Stimulated activated naive CD8-positive, alpha-beta T cell treated with anti-CD3 and anti-CD28 coated beads, Interleukin-15, Interleukin-2, amounts not matched to agents 100 ng/mL and 50 ng/mL, for 24 hours (primary cell): ENCODE data around the gene KCP.

ENCODE experiments used
- H3K27ac Mint-ChIP-seq: one replicate; pipeline ENCODE4 v1.8.0; 2021; ENCODE audit warnings: mild to moderate bottlenecking, mixed read lengths
- H3K27me3 Mint-ChIP-seq: one replicate; pipeline ENCODE4 v1.8.0; 2021; ENCODE audit warnings: mixed read lengths
- H3K36me3 Mint-ChIP-seq: one replicate; pipeline ENCODE4 v1.8.0; 2021; ENCODE audit warnings: low read depth, mixed read lengths
- H3K4me1 Mint-ChIP-seq: one replicate; pipeline ENCODE4 v1.8.0; 2021; ENCODE audit warnings: low read depth, mixed read lengths
- H3K4me3 Mint-ChIP-seq: one replicate; pipeline ENCODE4 v1.8.0; 2021; ENCODE audit warnings: mild to moderate bottlenecking, mixed read lengths
- H3K9me3 Mint-ChIP-seq: one replicate; pipeline ENCODE4 v1.8.0; 2021; ENCODE audit warnings: mixed read lengths

The KCP gene

GRCh38 chr7:128881458-128882125 lies 28.9 kb downstream of the KCP start:
- H3K4me1 Mint-ChIP-seq, result peaks cover 4% of the 10 kb centered on the region
- H3K36me3 Mint-ChIP-seq, result no peaks in the 10 kb centered on the region
- H3K27ac Mint-ChIP-seq, result no peak overlapping the region
- no peak overlapping the region for H3K4me3 Mint-ChIP-seq
- H3K9me3 Mint-ChIP-seq, result no peaks in the 10 kb centered on the region
- peaks cover 4% of the 10 kb centered on the region for H3K27me3 Mint-ChIP-seq

DNA sequence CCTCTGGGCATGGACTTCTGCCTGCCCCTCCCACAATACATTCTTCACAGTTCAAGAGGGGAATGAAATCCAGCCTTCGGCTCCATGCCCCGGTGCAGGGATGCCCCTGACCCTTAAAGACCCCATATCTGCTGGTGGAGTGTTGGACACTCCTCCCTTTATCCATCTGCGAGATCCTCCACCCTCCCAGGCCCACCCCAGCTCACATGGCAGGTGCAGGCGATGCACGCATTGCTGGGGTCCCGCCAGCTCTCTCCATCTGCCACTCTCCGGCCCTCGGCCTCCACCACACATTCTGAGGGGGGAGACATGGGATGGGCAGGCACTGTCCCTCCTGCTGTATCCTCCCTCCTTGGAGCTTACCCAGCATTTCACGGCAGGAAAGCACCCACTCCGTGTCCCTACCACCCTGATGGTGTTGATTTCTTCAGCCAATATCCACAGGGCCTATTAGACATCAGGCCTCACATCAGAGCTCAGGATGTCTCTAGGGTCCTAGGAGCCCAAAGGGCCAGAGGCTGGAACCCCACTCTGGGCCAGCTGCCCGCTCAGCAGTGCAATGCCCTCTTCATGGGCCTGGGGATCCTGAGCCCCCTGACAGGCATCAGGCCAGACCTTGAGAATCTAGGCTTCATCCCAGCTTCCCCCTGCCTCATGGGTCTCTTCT lies 29.6 kb downstream of the KCP start:
- Mint-ChIP-seq H3K36me3 (no peaks in the 10 kb centered on the region), H3K27ac (no peak overlapping the region), H3K4me3 (no peak overlapping the region), H3K27me3 (peaks cover 3% of the 10 kb centered on the region), H3K9me3 (no peaks in the 10 kb centered on the region), H3K4me1 (peaks cover 4% of the 10 kb centered on the region)

- Mint-ChIP-seq H3K4me1 (peaks cover 4% of the 10 kb centered on the region), H3K36me3 (no peaks in the 10 kb centered on the region), H3K4me3 (no peak overlapping the region), H3K27ac (no peak overlapping the region), H3K9me3 (no peaks in the 10 kb centered on the region), H3K27me3 (no peaks in the 10 kb centered on the region)
These were observed 30.4 kb downstream of the KCP start for GRCh38 chr7:128879939-128880746.

DNA sequence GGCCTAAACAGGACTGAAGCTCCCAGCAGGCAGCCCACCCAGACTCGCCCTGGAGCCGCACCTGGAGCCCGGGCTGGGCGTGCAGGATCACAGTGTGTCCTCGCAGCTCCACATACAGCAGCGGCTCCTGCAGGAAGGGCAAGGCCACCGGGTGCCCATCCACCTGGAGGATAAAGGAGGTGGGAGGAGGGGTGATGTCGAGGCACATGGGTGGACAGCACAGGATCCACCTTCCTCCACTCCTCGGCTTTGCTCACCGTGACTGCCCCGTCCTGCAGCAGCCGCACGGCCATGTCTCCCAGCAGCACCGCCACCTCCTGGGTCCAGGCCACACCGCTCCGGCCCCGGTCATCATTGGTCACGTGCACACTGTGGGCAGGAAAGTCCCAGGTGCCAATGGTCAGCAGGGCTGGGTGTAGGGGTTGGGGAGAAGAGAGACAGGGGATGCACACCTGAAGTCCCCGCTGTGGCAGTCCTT lies 31.0 kb downstream of the KCP start:
- H3K36me3 Mint-ChIP-seq, result no peaks in the 10 kb centered on the region
- H3K4me3 Mint-ChIP-seq, result no peak overlapping the region
- no peak overlapping the region for H3K27ac Mint-ChIP-seq
- peaks cover 4% of the 10 kb centered on the region for H3K4me1 Mint-ChIP-seq
- H3K9me3 Mint-ChIP-seq, result no peaks in the 10 kb centered on the region
- H3K27me3 Mint-ChIP-seq, result no peaks in the 10 kb centered on the region

DNA sequence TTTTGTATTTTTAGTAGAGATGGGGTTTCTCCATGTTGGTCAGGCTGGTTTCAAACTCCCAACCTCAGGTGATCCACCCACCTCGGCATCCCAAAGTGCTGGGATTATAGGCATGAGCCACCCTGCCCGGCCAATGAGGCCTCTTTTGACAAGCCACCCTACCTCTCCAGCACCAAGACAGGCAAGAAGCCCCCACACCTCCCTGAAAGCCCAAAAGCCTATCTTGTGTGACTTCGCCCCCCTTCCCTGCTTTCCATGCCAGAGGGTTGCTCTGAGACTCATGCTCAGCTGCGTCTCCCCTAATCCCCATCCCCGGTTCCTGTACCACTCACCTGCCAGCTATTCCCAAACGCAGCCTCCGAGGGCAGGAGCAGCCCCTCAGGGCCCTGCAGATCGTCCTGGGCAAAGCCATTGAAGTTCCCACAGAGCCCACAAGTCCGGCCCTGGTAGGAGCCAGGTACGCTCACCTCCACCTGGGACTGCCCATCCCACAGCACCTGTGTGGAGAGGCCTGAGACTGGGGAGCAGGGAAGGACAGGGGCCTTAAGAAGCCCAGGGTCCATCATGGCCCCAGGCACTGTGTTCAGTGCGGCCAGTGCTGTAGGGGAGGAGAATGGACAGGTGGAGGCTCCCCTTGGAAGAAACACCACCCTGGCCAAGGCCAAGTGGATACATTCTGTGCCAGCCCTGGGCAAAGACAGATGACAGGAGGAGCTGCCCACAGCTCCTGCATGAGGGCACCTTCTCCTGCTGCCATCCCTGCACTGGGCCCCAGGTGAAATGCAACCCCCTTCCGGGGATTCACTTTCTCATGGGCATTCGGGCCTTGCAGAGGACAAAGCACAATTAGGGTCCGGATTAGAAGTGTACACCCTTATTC lies 32.0 kb downstream of the KCP start:
- peaks cover 2% of the 10 kb centered on the region for H3K4me1 Mint-ChIP-seq
- no peak overlapping the region for H3K27ac Mint-ChIP-seq
- no peaks in the 10 kb centered on the region for H3K9me3 Mint-ChIP-seq
- no peaks in the 10 kb centered on the region for H3K27me3 Mint-ChIP-seq
- no peak overlapping the region for H3K4me3 Mint-ChIP-seq
- no peaks in the 10 kb centered on the region for H3K36me3 Mint-ChIP-seq

GRCh38 chr7:128877756-128878120 lies 32.8 kb downstream of the KCP start:
- no peaks in the 10 kb centered on the region for H3K4me1 Mint-ChIP-seq
- no peaks in the 10 kb centered on the region for H3K27me3 Mint-ChIP-seq
- H3K4me3 Mint-ChIP-seq, result no peak overlapping the region
- no peaks in the 10 kb centered on the region for H3K36me3 Mint-ChIP-seq
- H3K9me3 Mint-ChIP-seq, result no peaks in the 10 kb centered on the region
- H3K27ac Mint-ChIP-seq, result no peak overlapping the region

- H3K4me3 Mint-ChIP-seq, result no peak overlapping the region
- no peaks in the 10 kb centered on the region for H3K36me3 Mint-ChIP-seq
- H3K9me3 Mint-ChIP-seq, result no peaks in the 10 kb centered on the region
- H3K4me1 Mint-ChIP-seq, result no peaks in the 10 kb centered on the region
- H3K27me3 Mint-ChIP-seq, result no peaks in the 10 kb centered on the region
- H3K27ac Mint-ChIP-seq, result no peak overlapping the region
These were observed 33.3 kb downstream of the KCP start for GRCh38 chr7:128876978-128877755.

- Mint-ChIP-seq H3K4me1 (no peaks in the 10 kb centered on the region), H3K36me3 (no peaks in the 10 kb centered on the region), H3K4me3 (no peak overlapping the region), H3K27ac (no peak overlapping the region), H3K27me3 (no peaks in the 10 kb centered on the region), H3K9me3 (no peaks in the 10 kb centered on the region)
These were observed 33.9 kb downstream of the KCP start for GRCh38 chr7:128876586-128876977.

GRCh38 chr7:128876127-128876526 lies 34.4 kb downstream of the KCP start:
- Mint-ChIP-seq H3K9me3 (no peaks in the 10 kb centered on the region), H3K27me3 (no peaks in the 10 kb centered on the region), H3K27ac (no peak overlapping the region), H3K4me1 (no peaks in the 10 kb centered on the region), H3K36me3 (no peaks in the 10 kb centered on the region), H3K4me3 (no peak overlapping the region)

DNA sequence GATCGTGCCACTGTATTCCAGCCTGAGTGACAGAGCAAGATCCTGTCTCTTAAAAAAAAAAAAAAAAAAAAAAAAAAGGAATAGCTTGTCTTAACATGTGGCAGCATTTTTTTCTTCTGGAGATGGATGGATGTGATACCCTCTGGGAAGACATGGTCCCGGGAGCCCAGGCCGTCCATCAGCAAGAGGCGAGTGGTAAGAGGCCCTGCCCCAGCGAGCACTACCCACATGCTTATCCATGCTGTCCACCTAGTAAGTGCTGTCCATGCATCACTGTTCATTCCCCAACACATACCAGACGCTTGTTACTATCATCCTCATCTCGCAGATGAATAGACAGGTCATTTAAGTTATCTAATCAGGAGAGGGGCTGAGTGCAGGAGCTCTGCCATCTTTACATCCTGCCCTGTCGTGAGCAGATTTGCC lies 35.0 kb downstream of the KCP start:
- Mint-ChIP-seq H3K9me3 (no peaks in the 10 kb centered on the region), H3K4me1 (peaks cover under 1% of the 10 kb centered on the region), H3K27me3 (no peaks in the 10 kb centered on the region), H3K4me3 (no peak overlapping the region), H3K36me3 (no peaks in the 10 kb centered on the region), H3K27ac (no peak overlapping the region)

GRCh38 chr7:128874140-128875031 lies 36.1 kb downstream of the KCP start:
- H3K27ac Mint-ChIP-seq, result no peak overlapping the region
- H3K4me3 Mint-ChIP-seq, result no peak overlapping the region

DNA sequence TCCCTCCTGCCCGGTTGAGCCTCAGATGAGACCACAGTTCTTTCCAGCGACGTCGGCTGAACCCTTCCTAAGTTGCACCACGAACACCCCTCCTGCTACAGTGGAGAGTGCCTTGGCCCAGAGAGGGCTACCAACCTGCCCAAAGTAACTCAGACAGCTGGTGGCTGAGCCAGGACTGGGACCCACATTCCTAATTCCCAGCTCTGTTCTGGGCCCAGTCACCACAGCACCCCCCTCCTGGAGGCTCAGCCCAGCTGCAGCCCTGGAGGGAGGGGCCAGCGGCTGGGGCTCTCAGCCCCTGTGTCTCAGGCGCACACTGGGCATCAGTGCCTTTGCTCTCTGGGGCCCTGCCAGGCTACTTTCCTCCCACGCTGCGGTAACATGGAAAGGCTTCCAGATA lies 37.3 kb downstream of the KCP start:
- Mint-ChIP-seq H3K4me3 (no peak overlapping the region), H3K9me3 (no peaks in the 10 kb centered on the region), H3K27ac (no peak overlapping the region), H3K4me1 (peaks cover 7% of the 10 kb centered on the region), H3K36me3 (no peaks in the 10 kb centered on the region), H3K27me3 (peaks cover 5% of the 10 kb centered on the region)

More at GRCh38 chr7:128874140-128875031, 36.1 kb downstream of the KCP start:
- H3K9me3 Mint-ChIP-seq, result no peaks in the 10 kb centered on the region
- H3K4me1 Mint-ChIP-seq, result peaks cover 7% of the 10 kb centered on the region
- no peaks in the 10 kb centered on the region for H3K36me3 Mint-ChIP-seq
- H3K27me3 Mint-ChIP-seq, result peaks cover 5% of the 10 kb centered on the region

- no peaks in the 10 kb centered on the region for H3K36me3 Mint-ChIP-seq
- peaks cover 7% of the 10 kb centered on the region for H3K4me1 Mint-ChIP-seq
- H3K9me3 Mint-ChIP-seq, result no peaks in the 10 kb centered on the region
- H3K27me3 Mint-ChIP-seq, result peaks cover 5% of the 10 kb centered on the region
- no peak overlapping the region for H3K4me3 Mint-ChIP-seq
- H3K27ac Mint-ChIP-seq, result no peak overlapping the region
These were observed 38.1 kb downstream of the KCP start for GRCh38 chr7:128872394-128872824.
